ENCODE measurements around the gene ZNF343. TPM values are rescaled to one million over a fixed set of nuclear protein-coding genes. Genes with fewer than 3 reads are reported as not detected.

The ZNF343 gene
- polyA plus RNA-seq, 1 of the 3 experiments (the other 2 are of a cell fraction), result 11.0 TPM

DNA sequence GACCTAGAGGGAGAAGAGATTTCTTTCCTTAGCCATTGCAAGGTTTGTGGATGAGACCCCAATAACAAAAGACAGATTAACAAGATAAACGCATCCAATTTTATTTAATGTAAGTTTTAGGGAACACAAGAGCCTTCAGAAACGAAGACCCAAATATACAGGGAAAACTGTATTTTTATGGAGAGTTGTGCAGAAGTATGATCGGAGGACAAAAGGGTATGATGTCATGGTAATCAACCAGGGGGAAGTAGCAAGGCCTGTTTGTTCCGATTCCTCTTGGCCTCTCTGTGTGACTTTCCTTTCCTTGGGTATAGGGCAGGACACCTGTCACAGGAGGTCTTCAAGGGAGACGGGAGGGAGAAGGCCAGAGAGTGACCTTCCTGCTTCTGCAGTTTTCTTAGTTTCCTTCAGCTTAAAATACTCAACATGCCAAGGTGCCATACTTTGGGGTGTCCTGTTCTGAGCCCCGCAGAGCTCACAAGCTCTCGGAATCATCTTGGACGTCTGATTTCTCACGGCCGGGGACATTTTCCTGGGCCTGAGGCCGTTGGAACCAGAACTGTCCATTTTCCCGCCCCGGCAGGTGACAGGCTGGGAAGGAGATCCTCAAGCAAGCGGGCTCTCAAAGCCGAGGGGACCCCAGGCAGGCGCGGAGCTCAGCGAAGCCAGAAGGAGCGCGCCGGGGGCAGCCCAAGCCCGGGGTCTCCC, 49.3 kb upstream of the ZNF343 start (continued):
- TF ChIP-seq, protein P1, sequence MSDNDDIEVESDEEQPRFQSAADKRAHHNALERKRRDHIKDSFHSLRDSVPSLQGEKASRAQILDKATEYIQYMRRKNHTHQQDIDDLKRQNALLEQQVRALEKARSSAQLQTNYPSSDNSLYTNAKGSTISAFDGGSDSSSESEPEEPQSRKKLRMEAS (IDR thresholded peaks at IDR 0.05; ENCODE audit: low read depth), result no peak
- TF ChIP-seq POLR2AphosphoS5 (IDR thresholded peaks at IDR 0.05; ENCODE audit: low read depth, low read length), result no peak
- TF ChIP-seq, protein P2, sequence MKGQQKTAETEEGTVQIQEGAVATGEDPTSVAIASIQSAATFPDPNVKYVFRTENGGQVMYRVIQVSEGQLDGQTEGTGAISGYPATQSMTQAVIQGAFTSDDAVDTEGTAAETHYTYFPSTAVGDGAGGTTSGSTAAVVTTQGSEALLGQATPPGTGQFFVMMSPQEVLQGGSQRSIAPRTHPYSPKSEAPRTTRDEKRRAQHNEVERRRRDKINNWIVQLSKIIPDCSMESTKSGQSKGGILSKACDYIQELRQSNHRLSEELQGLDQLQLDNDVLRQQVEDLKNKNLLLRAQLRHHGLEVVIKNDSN (IDR thresholded peaks at IDR 0.05; ENCODE audit: borderline replicate concordance, low read depth), result no peak
- TF ChIP-seq FOXM1 (IDR thresholded peaks at IDR 0.05; ENCODE audit: low read depth), result no peak
- no peak for TF ChIP-seq TCF12 (IDR thresholded peaks at IDR 0.05)
- TF ChIP-seq RFX5 (IDR thresholded peaks at IDR 0.05; ENCODE audit: low read length), result no peak
- no peak for TF ChIP-seq TAF1 (IDR thresholded peaks at IDR 0.05; ENCODE audit: borderline replicate concordance, low read depth, low read length)
- no peak for TF ChIP-seq SMC3 (IDR thresholded peaks at IDR 0.05; ENCODE audit: low read depth, low read length)
- TF ChIP-seq NFIC (IDR thresholded peaks at IDR 0.05; ENCODE audit: borderline replicate concordance), result no peak
- no peak for TF ChIP-seq SIN3A (IDR thresholded peaks at IDR 0.05; ENCODE audit: borderline replicate concordance, low read depth, low read length)
- no peak for TF ChIP-seq YY1 (IDR thresholded peaks at IDR 0.05; ENCODE audit: low read depth)

DNA sequence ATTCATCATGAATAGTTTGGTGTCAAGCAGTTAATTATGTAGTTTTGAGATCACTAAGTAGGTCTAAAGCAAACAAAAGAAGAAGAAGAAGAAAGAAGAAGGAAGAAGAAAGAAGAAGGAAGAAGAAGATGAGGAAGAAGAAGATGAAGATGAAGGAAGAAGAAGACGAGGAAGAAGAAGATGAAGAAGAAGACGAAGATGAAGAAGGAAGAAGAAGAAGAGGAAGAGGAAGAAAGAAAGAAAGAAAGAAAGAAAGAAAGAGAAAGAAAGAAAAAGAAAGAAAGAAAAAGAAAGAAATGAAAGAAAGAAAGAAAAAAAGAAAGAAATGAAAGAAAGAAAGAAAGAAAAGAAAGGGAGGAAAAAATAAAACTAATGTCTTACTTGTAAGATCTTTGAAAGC, 36.9 kb upstream of the ZNF343 start:
- no peak for DNase-seq
- 29% methylated on average over 2 of the region's 2 CpGs for WGBS (ENCODE audit: low lambda C conversion rate)
- no peaks in the 10 kb centered on the region for H4K20me1 ChIP-seq (ENCODE audit: insufficient read depth)
- H3K9me2 ChIP-seq, result no peaks in the 10 kb centered on the region
- no peaks in the 10 kb centered on the region for H3K4me1 ChIP-seq (ENCODE audit: control insufficient read depth in 1 of 2, insufficient read depth in 2 of 2, low read depth in 1 of 2, low read length in 1 of 2)
- no peak overlapping the region for H3K9ac ChIP-seq
- no peaks in the 10 kb centered on the region for H3F3A ChIP-seq (replicated peaks; ENCODE audit: insufficient read depth)
- TF ChIP-seq JUND (IDR thresholded peaks at IDR 0.05) (no peak), SMC3 (IDR thresholded peaks at IDR 0.05; ENCODE audit: low read depth, low read length) (no peak), GABPA (IDR thresholded peaks at IDR 0.05; ENCODE audit: low read depth) (no peak), TCF12 (IDR thresholded peaks at IDR 0.05) (no peak), RFX5 (IDR thresholded peaks at IDR 0.05; ENCODE audit: low read length) (no peak), MXI1 (IDR thresholded peaks at IDR 0.05; ENCODE audit: low read depth, low read length) (no peak), ELF1 (IDR thresholded peaks at IDR 0.05) (no peak), RCOR1 (IDR thresholded peaks at IDR 0.05; ENCODE audit: low read length) (no peak)
- TF ChIP-seq, protein P1 (IDR thresholded peaks at IDR 0.05; ENCODE audit: low read depth), result no peak
- TF ChIP-seq, protein P3, sequence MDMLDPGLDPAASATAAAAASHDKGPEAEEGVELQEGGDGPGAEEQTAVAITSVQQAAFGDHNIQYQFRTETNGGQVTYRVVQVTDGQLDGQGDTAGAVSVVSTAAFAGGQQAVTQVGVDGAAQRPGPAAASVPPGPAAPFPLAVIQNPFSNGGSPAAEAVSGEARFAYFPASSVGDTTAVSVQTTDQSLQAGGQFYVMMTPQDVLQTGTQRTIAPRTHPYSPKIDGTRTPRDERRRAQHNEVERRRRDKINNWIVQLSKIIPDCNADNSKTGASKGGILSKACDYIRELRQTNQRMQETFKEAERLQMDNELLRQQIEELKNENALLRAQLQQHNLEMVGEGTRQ (IDR thresholded peaks at IDR 0.05; ENCODE audit: borderline replicate concordance, low read depth, low read length), result no peak
- TF ChIP-seq, protein P4, sequence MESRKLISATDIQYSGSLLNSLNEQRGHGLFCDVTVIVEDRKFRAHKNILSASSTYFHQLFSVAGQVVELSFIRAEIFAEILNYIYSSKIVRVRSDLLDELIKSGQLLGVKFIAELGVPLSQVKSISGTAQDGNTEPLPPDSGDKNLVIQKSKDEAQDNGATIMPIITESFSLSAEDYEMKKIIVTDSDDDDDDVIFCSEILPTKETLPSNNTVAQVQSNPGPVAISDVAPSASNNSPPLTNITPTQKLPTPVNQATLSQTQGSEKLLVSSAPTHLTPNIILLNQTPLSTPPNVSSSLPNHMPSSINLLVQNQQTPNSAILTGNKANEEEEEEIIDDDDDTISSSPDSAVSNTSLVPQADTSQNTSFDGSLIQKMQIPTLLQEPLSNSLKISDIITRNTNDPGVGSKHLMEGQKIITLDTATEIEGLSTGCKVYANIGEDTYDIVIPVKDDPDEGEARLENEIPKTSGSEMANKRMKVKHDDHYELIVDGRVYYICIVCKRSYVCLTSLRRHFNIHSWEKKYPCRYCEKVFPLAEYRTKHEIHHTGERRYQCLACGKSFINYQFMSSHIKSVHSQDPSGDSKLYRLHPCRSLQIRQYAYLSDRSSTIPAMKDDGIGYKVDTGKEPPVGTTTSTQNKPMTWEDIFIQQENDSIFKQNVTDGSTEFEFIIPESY (IDR thresholded peaks at IDR 0.05; ENCODE audit: borderline replicate concordance, low read depth), result no peak
- TF ChIP-seq, protein P5, sequence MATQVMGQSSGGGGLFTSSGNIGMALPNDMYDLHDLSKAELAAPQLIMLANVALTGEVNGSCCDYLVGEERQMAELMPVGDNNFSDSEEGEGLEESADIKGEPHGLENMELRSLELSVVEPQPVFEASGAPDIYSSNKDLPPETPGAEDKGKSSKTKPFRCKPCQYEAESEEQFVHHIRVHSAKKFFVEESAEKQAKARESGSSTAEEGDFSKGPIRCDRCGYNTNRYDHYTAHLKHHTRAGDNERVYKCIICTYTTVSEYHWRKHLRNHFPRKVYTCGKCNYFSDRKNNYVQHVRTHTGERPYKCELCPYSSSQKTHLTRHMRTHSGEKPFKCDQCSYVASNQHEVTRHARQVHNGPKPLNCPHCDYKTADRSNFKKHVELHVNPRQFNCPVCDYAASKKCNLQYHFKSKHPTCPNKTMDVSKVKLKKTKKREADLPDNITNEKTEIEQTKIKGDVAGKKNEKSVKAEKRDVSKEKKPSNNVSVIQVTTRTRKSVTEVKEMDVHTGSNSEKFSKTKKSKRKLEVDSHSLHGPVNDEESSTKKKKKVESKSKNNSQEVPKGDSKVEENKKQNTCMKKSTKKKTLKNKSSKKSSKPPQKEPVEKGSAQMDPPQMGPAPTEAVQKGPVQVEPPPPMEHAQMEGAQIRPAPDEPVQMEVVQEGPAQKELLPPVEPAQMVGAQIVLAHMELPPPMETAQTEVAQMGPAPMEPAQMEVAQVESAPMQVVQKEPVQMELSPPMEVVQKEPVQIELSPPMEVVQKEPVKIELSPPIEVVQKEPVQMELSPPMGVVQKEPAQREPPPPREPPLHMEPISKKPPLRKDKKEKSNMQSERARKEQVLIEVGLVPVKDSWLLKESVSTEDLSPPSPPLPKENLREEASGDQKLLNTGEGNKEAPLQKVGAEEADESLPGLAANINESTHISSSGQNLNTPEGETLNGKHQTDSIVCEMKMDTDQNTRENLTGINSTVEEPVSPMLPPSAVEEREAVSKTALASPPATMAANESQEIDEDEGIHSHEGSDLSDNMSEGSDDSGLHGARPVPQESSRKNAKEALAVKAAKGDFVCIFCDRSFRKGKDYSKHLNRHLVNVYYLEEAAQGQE (IDR thresholded peaks at IDR 0.05; ENCODE audit: low read depth, low read length), result no peak
- no peak overlapping the region for H2AFZ ChIP-seq (ENCODE audit: low read depth)
- ChIA-PET POLR2A (no interaction called here), CTCF (interaction anchor here (1.4 kb wide), 1 partner anchor 22 kb away, joined by 5 read pairs; no protein-coding TSS in a partner anchor)
- H3K4me3 ChIP-seq (ENCODE audit: low read depth in 2 of 2, low read length in 1 of 2), result no peak overlapping the region
- no peak overlapping the region for H3K27ac ChIP-seq (ENCODE audit: low read depth in 2 of 2, low read length in 1 of 2)
- H3K36me3 ChIP-seq (replicated peaks in 1 of 2; ENCODE audit: control insufficient read depth in 1 of 2, insufficient read depth in 2 of 2, low read length in 1 of 2), result no peaks in the 10 kb centered on the region
- no peak overlapping the region for H3K4me2 ChIP-seq
- no peaks in the 10 kb centered on the region; the same call in 1 of the 2 replicates for H3K27me3 ChIP-seq (ENCODE audit: insufficient read depth)
- H3K9me3 ChIP-seq, result no peaks in the 10 kb centered on the region
- no peaks in the 10 kb centered on the region for H3K79me2 ChIP-seq (ENCODE audit: insufficient read depth)

Measured in SK-N-SH (cell line).